GM10248 (cell line): ENCODE data around the gene AOPEP.
A peak's percentile ranks its signal among the peaks of the same experiment; 100 is the strongest.

ENCODE experiments used
- CTCF ChIA-PET: fragments of 300-600 bp; sonication (Branson Sonifier 250); formaldehyde crosslinking; extraction: SDS; loops from one replicate; lab custom pipeline; 2021; ENCODE audit warnings: antibody characterized with exemption; lab: Yijun Ruan, JAX
- POLR2A ChIA-PET: fragments of 350-650 bp; sonication (Branson Sonifier 250); formaldehyde crosslinking; extraction: SDS; loops from one replicate; lab custom pipeline; 2020; ENCODE audit warnings: antibody characterized with exemption; lab: Yijun Ruan, JAX
- DNase-seq: peaks from one replicate; pipeline ENCODE4 v3.0.0; 2012; ENCODE audit errors: extremely low spot score
- TF ChIP-seq, protein P1 (sequence below): IDR thresholded peaks from 2 replicates; pipeline ENCODE4 v1.5.1; 2012; ENCODE audit warnings: mild to moderate bottlenecking, low read depth; ENCODE audit errors: extremely low read depth, missing control alignments, control extremely low read depth

The AOPEP gene

DNA sequence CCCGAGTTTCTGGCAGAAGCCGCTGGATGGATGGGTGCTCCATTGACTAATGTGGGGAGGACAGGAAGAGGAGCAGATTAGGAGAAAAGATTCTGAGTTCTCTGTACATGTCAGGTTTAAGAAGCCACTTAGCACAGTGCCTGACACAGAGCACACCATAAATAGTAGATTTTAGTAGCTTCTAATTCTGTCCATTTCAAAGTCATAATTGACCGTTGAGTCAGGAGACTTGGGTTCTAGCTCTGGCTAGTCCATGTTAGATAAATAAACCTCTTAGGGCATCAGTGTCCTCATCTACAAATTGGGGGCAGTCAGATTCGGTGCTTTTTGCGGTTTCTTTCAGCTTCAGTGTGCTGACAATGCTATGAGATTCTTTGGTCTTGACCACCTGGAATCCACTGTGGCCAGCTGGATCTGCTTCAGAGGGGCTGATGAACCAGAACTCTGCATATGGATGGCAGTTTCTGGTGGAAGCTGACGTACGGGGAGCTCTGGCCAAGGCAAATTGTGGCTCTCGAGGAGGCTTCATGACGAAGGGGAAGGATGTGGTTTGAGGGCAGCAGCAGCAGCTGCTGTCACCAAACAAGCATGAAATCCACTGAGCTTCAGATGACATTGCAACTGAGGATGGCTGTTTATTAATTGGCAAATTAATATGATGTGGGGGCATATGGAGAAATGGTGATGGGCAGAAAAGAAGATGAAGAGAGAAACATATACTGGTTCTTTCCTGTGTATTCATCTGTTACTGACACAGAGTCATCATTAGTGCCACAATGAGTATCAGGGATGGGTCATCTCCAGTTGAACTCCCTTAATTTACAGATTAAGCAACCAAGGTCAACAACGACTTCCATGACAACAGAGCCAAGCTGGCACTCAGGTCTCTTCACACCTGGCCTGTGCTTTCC lies 134.4 kb downstream of the AOPEP start:
- ChIA-PET CTCF (interaction anchor here (0.9 to 1.6 kb wide), 4 partner anchors 10 to 38 kb away, joined by 3 to 5 read pairs (median 4); no protein-coding TSS in a partner anchor), POLR2A (no interaction called here)
- TF ChIP-seq, protein P1, sequence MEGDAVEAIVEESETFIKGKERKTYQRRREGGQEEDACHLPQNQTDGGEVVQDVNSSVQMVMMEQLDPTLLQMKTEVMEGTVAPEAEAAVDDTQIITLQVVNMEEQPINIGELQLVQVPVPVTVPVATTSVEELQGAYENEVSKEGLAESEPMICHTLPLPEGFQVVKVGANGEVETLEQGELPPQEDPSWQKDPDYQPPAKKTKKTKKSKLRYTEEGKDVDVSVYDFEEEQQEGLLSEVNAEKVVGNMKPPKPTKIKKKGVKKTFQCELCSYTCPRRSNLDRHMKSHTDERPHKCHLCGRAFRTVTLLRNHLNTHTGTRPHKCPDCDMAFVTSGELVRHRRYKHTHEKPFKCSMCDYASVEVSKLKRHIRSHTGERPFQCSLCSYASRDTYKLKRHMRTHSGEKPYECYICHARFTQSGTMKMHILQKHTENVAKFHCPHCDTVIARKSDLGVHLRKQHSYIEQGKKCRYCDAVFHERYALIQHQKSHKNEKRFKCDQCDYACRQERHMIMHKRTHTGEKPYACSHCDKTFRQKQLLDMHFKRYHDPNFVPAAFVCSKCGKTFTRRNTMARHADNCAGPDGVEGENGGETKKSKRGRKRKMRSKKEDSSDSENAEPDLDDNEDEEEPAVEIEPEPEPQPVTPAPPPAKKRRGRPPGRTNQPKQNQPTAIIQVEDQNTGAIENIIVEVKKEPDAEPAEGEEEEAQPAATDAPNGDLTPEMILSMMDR = no peak
- peak; percentile 83 for DNase-seq

DNA sequence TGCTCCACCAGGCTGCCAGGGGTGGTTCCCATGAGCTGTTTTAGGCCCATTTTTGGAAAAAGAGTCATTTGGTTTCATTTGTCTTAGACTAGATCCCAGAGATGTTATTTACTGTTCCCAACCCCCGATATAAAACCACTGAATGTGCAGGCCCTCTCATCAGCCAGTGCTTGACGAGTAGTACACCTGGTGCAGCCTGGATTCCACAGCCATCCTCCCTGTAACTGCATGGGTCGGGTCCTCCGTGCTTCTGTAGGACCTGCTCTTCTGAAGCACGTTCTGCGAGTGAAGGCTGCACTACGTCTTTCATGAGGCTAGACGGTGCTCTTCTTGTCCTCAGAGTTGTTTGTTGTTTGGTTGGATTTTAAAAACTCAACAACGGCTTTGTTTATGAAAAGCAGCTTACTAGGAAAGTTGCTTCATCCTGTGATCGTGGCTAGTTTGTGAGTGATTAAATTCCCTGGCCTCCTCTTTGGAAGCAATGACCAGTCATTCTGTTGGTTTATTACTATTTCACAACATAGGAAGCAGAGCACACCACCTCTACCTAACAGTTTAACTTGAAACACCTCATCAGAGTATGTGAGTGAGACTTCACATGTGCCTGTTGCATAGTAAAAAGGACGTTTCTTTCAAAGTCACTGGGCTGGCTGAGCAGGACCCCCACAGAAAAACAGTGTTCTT lies 135.2 kb downstream of the AOPEP start:
- TF ChIP-seq, protein P1 = no peak
- ChIA-PET CTCF (interaction anchor here (1.0 to 1.6 kb wide), 3 partner anchors 11 to 38 kb away, joined by 3 to 5 read pairs (median 4); no protein-coding TSS in a partner anchor), POLR2A (no interaction called here)
- no peak for DNase-seq

DNA sequence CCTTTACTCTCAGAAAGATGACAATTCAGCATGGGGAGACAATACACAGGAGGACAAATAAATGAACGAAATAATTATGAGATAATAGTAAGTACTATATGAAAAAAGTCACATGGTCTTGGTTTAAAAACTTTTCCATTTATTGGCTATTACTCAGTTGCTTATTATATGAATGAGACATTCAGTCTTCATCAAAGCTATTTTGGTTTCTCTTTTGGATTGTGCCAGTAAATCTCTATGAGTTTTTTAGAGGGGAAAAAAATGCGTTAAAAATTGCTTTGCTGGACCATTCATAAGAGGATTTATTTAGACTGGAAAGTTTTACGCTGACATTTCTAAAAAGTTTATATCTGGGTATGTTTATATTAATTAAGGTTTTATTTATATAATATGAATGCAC lies 137.7 kb downstream of the AOPEP start:
- CTCF ChIA-PET = interaction anchor here (1.2 to 1.3 kb wide), 5 partner anchors 9 to 19 kb away, joined by 3 to 4 read pairs (median 3); no protein-coding TSS in a partner anchor
- TF ChIP-seq, protein P1 = no peak
- POLR2A ChIA-PET = interaction anchor here (0.6 kb wide), 1 partner anchor 11 kb away, joined by 7 read pairs; no protein-coding TSS in a partner anchor

DNA sequence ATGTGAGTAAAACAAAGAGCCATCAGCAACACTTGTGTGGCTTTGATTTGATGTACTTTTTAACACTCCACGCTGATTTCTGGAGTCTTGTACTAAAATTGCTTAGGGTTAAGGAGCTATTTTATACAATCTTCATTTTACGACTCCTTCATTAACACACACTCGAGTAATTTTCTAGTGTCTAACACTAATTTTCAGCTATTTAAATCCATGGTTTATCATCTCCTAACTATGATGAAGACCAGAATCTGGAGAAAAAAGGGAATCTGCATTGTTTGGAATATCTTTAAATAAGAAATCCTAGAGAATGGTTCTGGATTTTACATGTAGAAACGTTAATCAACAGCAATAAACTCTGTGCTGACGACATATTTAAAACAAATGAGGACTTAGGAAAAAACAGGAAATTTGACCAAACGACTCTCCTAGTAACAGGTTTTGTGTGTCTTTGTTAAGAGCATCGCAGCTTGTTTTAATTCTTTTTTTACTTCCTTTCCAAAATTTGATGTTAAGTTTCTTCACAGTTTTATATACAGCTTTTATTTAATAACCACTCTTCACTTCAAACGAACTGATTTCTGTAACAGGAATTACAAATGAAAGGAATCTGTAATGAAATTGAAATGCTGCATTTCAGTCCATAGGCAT lies 138.5 kb downstream of the AOPEP start:
- ChIA-PET CTCF (interaction anchor here (1.2 to 1.3 kb wide), 4 partner anchors 11 to 18 kb away, joined by 3 to 4 read pairs (median 3); no protein-coding TSS in a partner anchor), POLR2A (interaction anchor here (0.5 kb wide), 1 partner anchor 157 kb away, joined by 5 read pairs; no protein-coding TSS in a partner anchor)
- TF ChIP-seq, protein P1 = no peak
- DNase-seq = no peak

More for the DNA sequence above, 137.7 kb downstream of the AOPEP start:
- DNase-seq = no peak

DNA sequence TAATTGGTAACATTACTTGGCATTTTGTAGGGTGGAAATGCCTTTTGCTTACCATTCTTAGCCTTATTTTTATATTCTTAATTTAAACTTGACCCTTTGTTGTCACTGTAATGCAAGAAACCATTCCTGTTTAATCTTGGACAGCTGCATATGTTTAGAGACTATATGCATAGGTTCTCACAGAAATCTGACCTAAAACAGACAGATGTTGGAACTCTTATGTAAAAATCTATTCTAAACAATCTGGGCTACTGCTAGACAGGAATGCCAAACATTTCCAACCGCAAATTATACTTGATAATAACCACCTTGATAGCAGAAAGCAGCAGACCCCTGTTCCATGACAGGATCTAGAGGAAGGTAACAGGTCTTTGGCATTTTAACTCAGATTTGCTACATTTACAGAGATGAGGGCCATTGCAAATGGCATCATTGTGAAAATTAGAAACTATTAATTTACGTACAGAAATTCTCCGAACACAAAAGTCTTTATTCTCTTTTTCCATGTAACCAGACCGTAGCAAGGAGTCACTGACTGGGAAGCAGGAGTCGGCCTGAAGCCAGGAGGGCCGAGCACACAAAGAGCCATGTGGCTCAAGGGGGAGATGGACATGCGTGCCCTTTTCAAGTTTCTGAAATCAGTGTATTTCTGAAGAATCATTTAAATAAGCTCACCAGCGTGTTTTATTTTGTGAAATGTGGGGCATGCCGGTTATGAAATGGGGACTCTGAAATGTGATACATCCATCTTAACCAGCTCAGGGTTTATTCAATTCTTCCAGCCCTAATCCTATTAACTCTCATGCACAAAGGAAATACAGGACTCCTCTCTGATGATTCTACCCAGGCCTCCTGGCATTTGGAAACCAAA lies 139.3 kb downstream of the AOPEP start:
- DNase-seq = no peak
- ChIA-PET CTCF (interaction anchor here (1.1 to 1.3 kb wide), 6 partner anchors 13 to 82 kb away, joined by 3 to 5 read pairs (median 3); no protein-coding TSS in a partner anchor), POLR2A (no interaction called here)
- TF ChIP-seq, protein P1 = no peak
